GM19193 (cell line): ENCODE data around the gene ARID2.
A peak's percentile ranks its signal among the peaks of the same experiment; 100 is the strongest.

ENCODE experiments used
- POLR2A ChIP-seq: IDR thresholded peaks from 4 replicates; pipeline ENCODE4 v1.6.1; 2011; ENCODE audit not compliant: insufficient read depth, insufficient read length; ENCODE audit errors: extremely low read depth

ARID2 gene, protein sequence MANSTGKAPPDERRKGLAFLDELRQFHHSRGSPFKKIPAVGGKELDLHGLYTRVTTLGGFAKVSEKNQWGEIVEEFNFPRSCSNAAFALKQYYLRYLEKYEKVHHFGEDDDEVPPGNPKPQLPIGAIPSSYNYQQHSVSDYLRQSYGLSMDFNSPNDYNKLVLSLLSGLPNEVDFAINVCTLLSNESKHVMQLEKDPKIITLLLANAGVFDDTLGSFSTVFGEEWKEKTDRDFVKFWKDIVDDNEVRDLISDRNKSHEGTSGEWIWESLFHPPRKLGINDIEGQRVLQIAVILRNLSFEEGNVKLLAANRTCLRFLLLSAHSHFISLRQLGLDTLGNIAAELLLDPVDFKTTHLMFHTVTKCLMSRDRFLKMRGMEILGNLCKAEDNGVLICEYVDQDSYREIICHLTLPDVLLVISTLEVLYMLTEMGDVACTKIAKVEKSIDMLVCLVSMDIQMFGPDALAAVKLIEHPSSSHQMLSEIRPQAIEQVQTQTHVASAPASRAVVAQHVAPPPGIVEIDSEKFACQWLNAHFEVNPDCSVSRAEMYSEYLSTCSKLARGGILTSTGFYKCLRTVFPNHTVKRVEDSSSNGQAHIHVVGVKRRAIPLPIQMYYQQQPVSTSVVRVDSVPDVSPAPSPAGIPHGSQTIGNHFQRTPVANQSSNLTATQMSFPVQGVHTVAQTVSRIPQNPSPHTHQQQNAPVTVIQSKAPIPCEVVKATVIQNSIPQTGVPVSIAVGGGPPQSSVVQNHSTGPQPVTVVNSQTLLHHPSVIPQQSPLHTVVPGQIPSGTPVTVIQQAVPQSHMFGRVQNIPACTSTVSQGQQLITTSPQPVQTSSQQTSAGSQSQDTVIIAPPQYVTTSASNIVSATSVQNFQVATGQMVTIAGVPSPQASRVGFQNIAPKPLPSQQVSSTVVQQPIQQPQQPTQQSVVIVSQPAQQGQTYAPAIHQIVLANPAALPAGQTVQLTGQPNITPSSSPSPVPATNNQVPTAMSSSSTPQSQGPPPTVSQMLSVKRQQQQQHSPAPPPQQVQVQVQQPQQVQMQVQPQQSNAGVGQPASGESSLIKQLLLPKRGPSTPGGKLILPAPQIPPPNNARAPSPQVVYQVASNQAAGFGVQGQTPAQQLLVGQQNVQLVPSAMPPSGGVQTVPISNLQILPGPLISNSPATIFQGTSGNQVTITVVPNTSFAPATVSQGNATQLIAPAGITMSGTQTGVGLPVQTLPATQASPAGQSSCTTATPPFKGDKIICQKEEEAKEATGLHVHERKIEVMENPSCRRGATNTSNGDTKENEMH (N-terminal part only)

GRCh38 chr12:45729233-45730083 is at the start of gene ARID2:
ARID2 (plus strand) TSS chr12:45729706; CDS start chr12:45729837, 131 bp downstream.
- peak; percentile 1 for TF ChIP-seq POLR2A

GRCh38 chr12:45680362-45680761 is 49.1 kb upstream of the ARID2 start:
- no peak for TF ChIP-seq POLR2A

DNA sequence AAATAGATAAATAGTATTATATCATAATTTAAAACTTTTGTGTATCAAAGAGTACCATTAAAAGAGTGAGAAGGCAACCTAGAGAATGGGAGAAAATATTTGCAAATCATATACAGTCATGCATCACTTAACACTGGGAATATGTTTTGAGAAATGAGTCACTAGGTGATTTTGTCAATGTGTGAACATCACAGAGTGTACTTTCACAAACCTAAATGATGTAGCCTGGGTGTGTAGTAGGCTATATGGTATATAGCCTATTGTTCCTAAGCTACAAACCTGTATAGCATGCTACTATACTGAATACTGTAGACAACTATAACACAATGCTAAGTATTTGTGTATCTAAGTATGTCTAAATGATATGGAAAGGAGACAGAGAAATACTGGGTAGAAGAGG is 48.0 kb upstream of the ARID2 start:
- TF ChIP-seq POLR2A: no peak

- TF ChIP-seq POLR2A: no peak
These were observed 43.8 kb upstream of the ARID2 start for GRCh38 chr12:45685680-45686079.

DNA sequence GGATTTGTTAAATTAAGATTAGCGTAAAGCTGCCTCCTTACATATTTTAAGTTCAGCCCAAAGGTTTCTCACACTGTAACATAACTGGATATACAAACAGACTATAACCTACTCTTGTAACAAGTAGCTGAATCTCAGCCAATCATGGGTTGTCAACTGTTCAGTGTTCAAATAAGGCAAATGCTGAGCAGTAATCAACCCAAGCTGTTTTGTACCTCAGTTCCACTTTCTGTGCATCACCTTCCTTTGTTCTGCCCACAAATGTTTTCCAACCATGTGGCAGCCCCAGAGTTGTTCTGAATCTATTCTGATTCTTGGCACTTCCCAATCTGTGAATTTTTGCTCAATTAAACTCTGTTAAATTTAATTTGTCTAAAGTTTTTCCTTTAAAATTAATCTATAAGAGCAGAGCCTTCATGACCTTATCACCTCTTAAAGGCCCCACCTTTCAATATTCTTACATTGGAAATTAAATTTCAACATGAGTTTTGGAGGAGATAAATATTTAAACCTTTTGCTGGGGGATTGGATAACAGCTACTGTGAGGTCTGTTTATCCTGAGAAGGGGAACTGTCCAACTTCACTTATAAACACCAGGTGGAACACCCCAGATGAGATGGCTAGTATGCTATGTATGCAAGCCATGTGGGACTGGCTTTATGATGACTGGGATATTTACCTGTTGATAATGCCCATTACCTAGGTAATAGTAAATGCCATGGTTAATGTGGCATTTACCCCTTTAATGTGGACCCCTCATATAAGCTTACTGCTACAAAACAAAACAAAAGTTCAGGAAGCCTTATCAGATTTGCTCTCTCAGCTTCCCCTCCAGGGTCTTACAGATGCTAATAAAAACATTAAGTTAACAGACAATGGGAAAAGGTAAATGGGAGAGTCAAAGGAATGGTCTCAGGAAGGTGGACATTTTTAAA is 42.2 kb upstream of the ARID2 start:
- TF ChIP-seq POLR2A: no peak

- no peak for TF ChIP-seq POLR2A
These were observed 41.3 kb upstream of the ARID2 start for GRCh38 chr12:45688183-45688582.

- no peak for TF ChIP-seq POLR2A
These were observed 34.5 kb upstream of the ARID2 start for GRCh38 chr12:45695035-45695434.

DNA sequence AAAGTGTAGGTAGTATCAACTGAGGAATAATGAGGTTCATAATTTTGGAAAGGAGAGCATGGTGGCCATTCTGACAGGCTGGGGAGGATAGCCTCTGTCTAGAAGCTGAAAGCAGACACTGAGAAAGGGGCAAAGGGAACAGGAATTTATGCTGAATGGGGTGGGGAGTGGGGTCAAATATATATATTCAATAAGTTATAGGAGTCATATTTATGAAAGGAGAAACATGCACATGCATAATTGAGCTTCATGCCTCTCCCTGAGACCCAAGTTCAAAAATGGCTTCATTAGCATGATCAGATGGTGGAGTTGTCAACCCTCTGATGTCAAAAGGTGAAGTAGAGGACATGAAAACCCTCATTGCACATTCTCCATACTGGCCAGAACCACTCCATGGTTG is 33.9 kb upstream of the ARID2 start:
- no peak for TF ChIP-seq POLR2A

- no peak for TF ChIP-seq POLR2A
These were observed 33.5 kb upstream of the ARID2 start for GRCh38 chr12:45696049-45696448.

DNA sequence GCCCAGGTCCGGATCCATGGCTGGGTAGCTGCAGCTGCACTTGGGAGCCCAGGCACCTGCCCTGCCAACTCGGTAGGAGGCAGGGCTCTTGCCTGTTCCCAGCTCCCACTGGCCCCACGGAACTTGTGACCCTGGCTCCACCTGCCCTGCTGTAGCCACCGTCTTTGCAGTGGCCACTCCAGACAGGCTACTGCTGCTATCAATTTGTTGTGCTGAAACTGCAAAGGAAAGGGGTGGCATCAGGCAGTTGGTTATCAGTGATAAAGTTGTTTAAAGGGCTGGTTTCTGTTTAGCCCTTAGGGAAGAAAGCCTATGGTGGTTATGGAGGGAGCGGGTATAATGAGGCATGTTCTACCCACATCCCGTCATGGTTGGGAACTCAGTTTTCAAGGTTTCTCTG is 32.1 kb upstream of the ARID2 start:
- no peak for TF ChIP-seq POLR2A

GRCh38 chr12:45701296-45701695 is 28.2 kb upstream of the ARID2 start:
- TF ChIP-seq POLR2A: no peak

DNA sequence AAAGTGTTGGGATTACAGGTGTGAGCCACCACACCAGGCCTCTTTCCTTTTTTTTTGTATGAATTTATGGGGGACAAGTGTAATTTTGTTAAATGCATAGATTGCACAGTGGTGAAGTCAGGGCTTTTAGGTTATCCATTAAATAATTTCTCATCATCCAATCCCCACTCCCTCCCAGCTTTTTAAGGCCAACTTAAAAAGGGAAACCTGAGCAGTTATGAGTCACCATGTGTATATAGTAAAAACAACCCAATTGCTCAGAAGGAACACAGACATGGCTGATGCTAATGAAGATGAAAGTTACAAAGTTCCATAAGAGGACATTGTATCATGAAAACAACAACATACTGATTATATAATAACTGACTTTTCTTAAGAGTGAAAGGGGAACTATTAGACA is 25.6 kb upstream of the ARID2 start:
- no peak for TF ChIP-seq POLR2A

GRCh38 chr12:45704968-45705367 is 24.5 kb upstream of the ARID2 start:
- TF ChIP-seq POLR2A: no peak
